ENCODE measurements around the gene NDUFC2. TPM values are rescaled to one million over a fixed set of nuclear protein-coding genes. Genes with fewer than 3 reads are reported as not detected.
A peak's percentile ranks its signal among the peaks of the same experiment; 100 is the strongest.

NDUFC2 gene
- total and polyA plus RNA-seq, 11 donors: 164 to 351 (median 258) TPM

- H3K36me3 ChIP-seq: peaks cover 0 to 59% (median 50%) of the 10 kb centered on the region in 9 donors
- peak in 1 of 5 donors; percentile 47 for DNase-seq
- H3K4me3 ChIP-seq: no peak overlapping the region
- intact Hi-C loops (cut with DNase I): no loop called here
- WGBS, 4 donors: 38 to 44% (median 39%) methylated on average over 2 of the region's 2 CpGs
- ATAC-seq: peak in 3 of 4 donors; percentile 34 to 59 (median 55)
- TF ChIP-seq, protein P1, sequence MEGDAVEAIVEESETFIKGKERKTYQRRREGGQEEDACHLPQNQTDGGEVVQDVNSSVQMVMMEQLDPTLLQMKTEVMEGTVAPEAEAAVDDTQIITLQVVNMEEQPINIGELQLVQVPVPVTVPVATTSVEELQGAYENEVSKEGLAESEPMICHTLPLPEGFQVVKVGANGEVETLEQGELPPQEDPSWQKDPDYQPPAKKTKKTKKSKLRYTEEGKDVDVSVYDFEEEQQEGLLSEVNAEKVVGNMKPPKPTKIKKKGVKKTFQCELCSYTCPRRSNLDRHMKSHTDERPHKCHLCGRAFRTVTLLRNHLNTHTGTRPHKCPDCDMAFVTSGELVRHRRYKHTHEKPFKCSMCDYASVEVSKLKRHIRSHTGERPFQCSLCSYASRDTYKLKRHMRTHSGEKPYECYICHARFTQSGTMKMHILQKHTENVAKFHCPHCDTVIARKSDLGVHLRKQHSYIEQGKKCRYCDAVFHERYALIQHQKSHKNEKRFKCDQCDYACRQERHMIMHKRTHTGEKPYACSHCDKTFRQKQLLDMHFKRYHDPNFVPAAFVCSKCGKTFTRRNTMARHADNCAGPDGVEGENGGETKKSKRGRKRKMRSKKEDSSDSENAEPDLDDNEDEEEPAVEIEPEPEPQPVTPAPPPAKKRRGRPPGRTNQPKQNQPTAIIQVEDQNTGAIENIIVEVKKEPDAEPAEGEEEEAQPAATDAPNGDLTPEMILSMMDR (IDR thresholded peaks at IDR 0.05): no peak
- TF ChIP-seq POLR2A (IDR thresholded peaks at IDR 0.05): no peak
- peaks cover 0 to 21% (median under 1%) of the 10 kb centered on the region in 12 donors for H3K4me1 ChIP-seq
- H3K9me3 ChIP-seq: no peaks in the 10 kb centered on the region
- H3K27me3 ChIP-seq: no peaks in the 10 kb centered on the region
- peak overlapping the region in 2 of 12 donors; percentile 6 to 29 for H3K27ac ChIP-seq
Observed at GRCh38 chr11:78069465-78069864, 10.2 kb downstream of the NDUFC2 start.

GRCh38 chr11:78067704-78068103, 12.0 kb downstream of the NDUFC2 start:
- 85 to 92% (median 88%) methylated on average over 4 of the region's 4 CpGs for WGBS, 4 donors
- intact Hi-C loops (cut with DNase I): no loop called here

DNA sequence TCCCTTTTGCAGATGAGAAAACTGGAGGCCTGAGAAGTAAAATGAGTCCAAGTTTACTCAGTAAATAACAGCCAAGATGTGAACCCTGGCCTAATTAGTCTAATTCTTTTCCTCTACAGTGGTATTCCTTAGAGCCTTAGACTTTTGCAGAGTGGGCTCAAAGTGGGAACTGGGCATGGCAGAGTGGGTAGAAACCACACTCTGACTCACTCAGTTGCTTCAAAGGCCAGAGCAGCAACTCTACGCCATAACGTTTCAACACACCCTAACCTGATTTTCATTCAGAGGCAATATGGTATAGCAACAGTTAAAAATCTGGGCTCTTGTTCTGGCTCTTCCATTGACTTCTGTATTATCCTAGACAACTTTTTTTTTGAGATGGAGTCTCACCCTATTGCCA, 13.2 kb downstream of the NDUFC2 start:
- H3K36me3 ChIP-seq: peaks cover 0 to 43% (median 37%) of the 10 kb centered on the region in 9 donors
- WGBS, 4 donors: 74 to 86% (median 82%) methylated on average over 2 of the region's 2 CpGs
- TF ChIP-seq, protein P1 (IDR thresholded peaks at IDR 0.05): no peak
- TF ChIP-seq POLR2A (IDR thresholded peaks at IDR 0.05): no peak
- intact Hi-C loops (cut with DNase I): no loop called here
- no peak overlapping the region for H3K27ac ChIP-seq
- no peak for ATAC-seq
- H3K27me3 ChIP-seq: no peaks in the 10 kb centered on the region
- H3K4me1 ChIP-seq: peaks cover 0 to 26% (median 3%) of the 10 kb centered on the region in 12 donors
- DNase-seq: no peak
- H3K9me3 ChIP-seq: no peaks in the 10 kb centered on the region
- H3K4me3 ChIP-seq: no peak overlapping the region

More at GRCh38 chr11:78067704-78068103, 12.0 kb downstream of the NDUFC2 start:
- Histone ChIP-seq H3K4me3 (no peak overlapping the region), H3K27me3 (no peaks in the 10 kb centered on the region), H3K9me3 (no peaks in the 10 kb centered on the region), H3K27ac (no peak overlapping the region), H3K4me1 (peaks cover 0 to 20% (median under 1%) of the 10 kb centered on the region in 12 donors), H3K36me3 (peaks cover 0 to 55% (median 47%) of the 10 kb centered on the region in 9 donors)
- TF ChIP-seq POLR2A (IDR thresholded peaks at IDR 0.05): no peak
- TF ChIP-seq, protein P1 (IDR thresholded peaks at IDR 0.05): no peak
- no peak for ATAC-seq
- DNase-seq: no peak

DNA sequence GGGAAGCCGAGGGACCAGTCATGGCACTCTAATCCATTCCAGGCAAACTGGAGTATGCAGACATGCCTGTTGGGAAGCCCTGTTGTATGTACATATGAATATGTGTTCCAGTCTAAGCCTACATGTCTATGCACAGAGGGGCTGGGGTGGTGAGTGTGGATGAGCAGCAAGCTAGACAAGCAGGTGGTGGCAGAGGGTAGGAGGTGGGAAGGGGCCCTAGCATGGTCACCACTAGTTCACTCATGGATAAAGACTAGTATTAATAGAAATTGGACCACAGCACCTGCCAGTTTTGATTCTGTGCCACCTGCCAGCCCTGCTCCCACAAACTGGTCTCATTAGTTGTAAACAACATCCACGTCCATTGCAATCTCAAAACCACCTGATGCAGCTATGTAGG, 14.5 kb downstream of the NDUFC2 start:
- intact Hi-C loops (cut with DNase I): no loop called here
- no peak for ATAC-seq
- H3K36me3 ChIP-seq: peaks cover 0 to 30% (median 24%) of the 10 kb centered on the region in 9 donors
- WGBS, 4 donors: 71 to 83% (median 79%) methylated on average over 2 of the region's 2 CpGs
- no peak for TF ChIP-seq POLR2A (IDR thresholded peaks at IDR 0.05)
- TF ChIP-seq, protein P1 (IDR thresholded peaks at IDR 0.05): no peak
- no peaks in the 10 kb centered on the region for H3K27me3 ChIP-seq
- peaks cover 0 to 31% (median 7%) of the 10 kb centered on the region in 12 donors for H3K4me1 ChIP-seq
- no peak overlapping the region for H3K4me3 ChIP-seq
- no peak for DNase-seq
- H3K9me3 ChIP-seq: no peaks in the 10 kb centered on the region
- no peak overlapping the region for H3K27ac ChIP-seq
